Measurements from ENCODE around the gene H19.

The H19 gene

GRCh38 chr11:2002042-2002776 lies 4.6 kb upstream of the H19 start:
- Histone ChIP-seq H4K20me1 (ENCODE audit: insufficient read depth, low read length) (no peaks in the 10 kb centered on the region), H3K4me1 (ENCODE audit: insufficient read depth, low read length, severe bottlenecking) (no peaks in the 10 kb centered on the region), H2AFZ (ENCODE audit: low read length) (no peak overlapping the region), H3K4me2 (ENCODE audit: low read length) (no peak overlapping the region), H3K9ac (ENCODE audit: low read length) (no peak overlapping the region), H3K4me3 (ENCODE audit: low read depth, low read length, poor library complexity, severe bottlenecking) (no peak overlapping the region), H3K9me2 (ENCODE audit: low read depth, low read length) (no peaks in the 10 kb centered on the region), H3F3A (ENCODE audit: insufficient read depth, low read length) (no peaks in the 10 kb centered on the region), H3K9me3 (ENCODE audit: low read length) (no peaks in the 10 kb centered on the region), H3K27ac (ENCODE audit: low read depth, low read length, poor library complexity, severe bottlenecking) (no peak overlapping the region), H3K27me3 (ENCODE audit: insufficient read depth, low read length) (no peaks in the 10 kb centered on the region), H3K36me3 (ENCODE audit: insufficient read depth, low read length) (no peaks in the 10 kb centered on the region), H3K79me2 (ENCODE audit: insufficient read depth, low read length) (no peaks in the 10 kb centered on the region)
- TF ChIP-seq CTCF (IDR thresholded peaks at IDR 0.05; ENCODE audit: low read length) (no peak), EZH2 (IDR thresholded peaks at IDR 0.05; ENCODE audit: borderline replicate concordance, low read length) (no peak)

GRCh38 chr11:1998861-1999260 lies 1.2 kb upstream of the H19 start:
- H2AFZ ChIP-seq (ENCODE audit: low read length), result no peak overlapping the region
- TF ChIP-seq CTCF (IDR thresholded peaks at IDR 0.05; ENCODE audit: low read length) (no peak), EZH2 (IDR thresholded peaks at IDR 0.05; ENCODE audit: borderline replicate concordance, low read length) (no peak)
- no peak overlapping the region for H3K4me2 ChIP-seq (ENCODE audit: low read length)
- no peak overlapping the region for H3K4me3 ChIP-seq (ENCODE audit: low read depth, low read length, poor library complexity, severe bottlenecking)
- H3K9me2 ChIP-seq (ENCODE audit: low read depth, low read length), result no peaks in the 10 kb centered on the region
- no peaks in the 10 kb centered on the region for H3K36me3 ChIP-seq (ENCODE audit: insufficient read depth, low read length)
- H4K20me1 ChIP-seq (ENCODE audit: insufficient read depth, low read length), result no peaks in the 10 kb centered on the region
- no peak overlapping the region for H3K27ac ChIP-seq (ENCODE audit: low read depth, low read length, poor library complexity, severe bottlenecking)
- no peaks in the 10 kb centered on the region for H3K27me3 ChIP-seq (ENCODE audit: insufficient read depth, low read length)
- H3K79me2 ChIP-seq (ENCODE audit: insufficient read depth, low read length), result no peaks in the 10 kb centered on the region
- no peaks in the 10 kb centered on the region for H3K9me3 ChIP-seq (ENCODE audit: low read length)
- no peaks in the 10 kb centered on the region for H3F3A ChIP-seq (ENCODE audit: insufficient read depth, low read length)
- no peaks in the 10 kb centered on the region for H3K4me1 ChIP-seq (ENCODE audit: insufficient read depth, low read length, severe bottlenecking)
- no peak overlapping the region for H3K9ac ChIP-seq (ENCODE audit: low read length)

DNA sequence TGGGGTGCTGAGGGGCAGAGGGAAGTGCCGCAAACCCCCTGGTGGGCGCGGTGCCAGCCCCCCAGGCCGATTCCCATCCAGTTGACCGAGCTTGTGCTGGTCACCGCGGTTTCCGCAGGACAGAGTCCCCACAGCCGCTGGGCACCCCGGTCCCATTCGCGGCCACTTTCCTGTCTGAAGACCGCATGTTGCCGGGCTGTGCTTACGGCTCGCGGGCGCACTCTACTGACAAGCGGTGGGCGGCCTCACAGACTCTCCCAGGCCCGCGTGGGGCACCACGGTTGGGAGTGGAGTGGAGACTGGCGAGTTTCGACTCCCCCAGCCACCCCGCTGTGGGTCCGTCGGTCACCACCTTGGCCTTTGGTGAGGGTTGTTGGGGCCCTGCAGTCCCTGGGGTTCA lies 648 bp upstream of the H19 start:
- no peak overlapping the region for H3K4me2 ChIP-seq (ENCODE audit: low read length)
- no peaks in the 10 kb centered on the region for H3K9me3 ChIP-seq (ENCODE audit: low read length)

More for the DNA sequence above, 648 bp upstream of the H19 start:
- Histone ChIP-seq H3K9ac (ENCODE audit: low read length) (no peak overlapping the region), H3K79me2 (ENCODE audit: insufficient read depth, low read length) (no peaks in the 10 kb centered on the region), H3K9me2 (ENCODE audit: low read depth, low read length) (no peaks in the 10 kb centered on the region), H3K27ac (ENCODE audit: low read depth, low read length, poor library complexity, severe bottlenecking) (no peak overlapping the region), H2AFZ (ENCODE audit: low read length) (no peak overlapping the region), H3K36me3 (ENCODE audit: insufficient read depth, low read length) (no peaks in the 10 kb centered on the region), H3K4me1 (ENCODE audit: insufficient read depth, low read length, severe bottlenecking) (no peaks in the 10 kb centered on the region), H3K4me3 (ENCODE audit: low read depth, low read length, poor library complexity, severe bottlenecking) (no peak overlapping the region), H4K20me1 (ENCODE audit: insufficient read depth, low read length) (no peaks in the 10 kb centered on the region), H3K27me3 (ENCODE audit: insufficient read depth, low read length) (no peaks in the 10 kb centered on the region), H3F3A (ENCODE audit: insufficient read depth, low read length) (no peaks in the 10 kb centered on the region)
- no peak for TF ChIP-seq EZH2 (IDR thresholded peaks at IDR 0.05; ENCODE audit: borderline replicate concordance, low read length)
- no peak for TF ChIP-seq CTCF (IDR thresholded peaks at IDR 0.05; ENCODE audit: low read length)

Measured in OCI-LY1 (cell line).